HL-60/S4 treated with phorbol 12-myristate 13-acetate at 8.2 ng/mL for 4 days and 3 days (cell line): ENCODE data around the gene NAA35.
"Not testable (repeated sequence)": the region's sequence is repeated elsewhere in the genome, so short reads cannot be mapped to it uniquely, and the experiment has no call there.

Source experiments
- in situ Hi-C: fragments of 300-500 bp; cut with MboI; formaldehyde crosslinking; loops from 2 replicates; pipeline ENCODE4 v1.15.0; 2022; ENCODE audit warnings: low sequenced_read_pairs

The NAA35 gene

DNA sequence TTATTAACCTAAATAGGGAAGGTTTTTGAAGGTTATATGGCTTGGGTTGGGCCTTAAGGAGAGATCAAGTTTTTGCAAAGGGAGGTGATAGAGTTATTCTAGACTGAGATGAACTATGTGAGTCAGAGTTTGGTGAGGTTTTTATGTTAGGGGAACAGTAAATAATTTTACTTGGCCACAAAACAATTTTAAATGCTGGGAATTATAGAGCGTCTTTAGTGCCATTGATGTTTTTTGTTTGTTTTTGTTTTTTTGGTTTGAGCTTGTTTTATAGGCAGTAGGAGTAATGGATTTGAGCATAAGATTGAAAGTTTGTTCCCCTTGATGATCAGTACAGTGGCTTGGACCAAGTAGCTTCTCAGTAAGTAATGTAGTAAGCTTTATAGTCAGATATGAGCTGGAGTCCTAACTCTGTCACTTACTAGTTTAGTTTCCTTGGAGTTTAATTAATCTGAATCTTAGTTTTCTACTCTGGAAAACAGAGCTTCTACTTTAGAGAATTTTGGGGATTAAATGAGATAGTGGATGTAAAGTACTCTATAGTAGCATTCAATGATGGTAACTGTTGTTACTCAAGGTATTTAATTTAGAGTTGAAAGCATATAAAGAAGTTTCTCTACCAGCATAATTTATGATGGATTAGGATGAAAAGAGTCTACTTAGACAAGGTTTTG is 2.9 kb downstream of the NAA35 start:
- in situ Hi-C loops, result no loop called here

DNA sequence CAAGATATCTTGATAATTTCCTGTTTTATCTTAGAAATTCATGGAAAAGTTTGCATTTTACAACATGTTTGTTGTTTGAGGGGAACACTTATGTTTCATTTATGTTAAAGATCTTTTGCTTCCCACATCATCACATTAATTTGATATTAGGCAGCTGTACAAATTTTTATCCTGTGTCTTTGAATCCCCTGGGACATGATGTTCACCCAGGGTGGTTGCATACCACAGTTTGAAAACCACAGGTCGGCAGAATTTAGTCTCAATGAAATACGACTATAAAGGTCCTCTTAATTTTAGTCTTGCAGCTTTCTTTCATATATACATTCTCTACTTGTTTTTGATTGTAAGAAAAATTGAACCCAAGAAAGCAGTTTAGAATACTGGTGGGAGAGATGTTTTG is 3.7 kb downstream of the NAA35 start:
- in situ Hi-C loops, result no loop called here

DNA sequence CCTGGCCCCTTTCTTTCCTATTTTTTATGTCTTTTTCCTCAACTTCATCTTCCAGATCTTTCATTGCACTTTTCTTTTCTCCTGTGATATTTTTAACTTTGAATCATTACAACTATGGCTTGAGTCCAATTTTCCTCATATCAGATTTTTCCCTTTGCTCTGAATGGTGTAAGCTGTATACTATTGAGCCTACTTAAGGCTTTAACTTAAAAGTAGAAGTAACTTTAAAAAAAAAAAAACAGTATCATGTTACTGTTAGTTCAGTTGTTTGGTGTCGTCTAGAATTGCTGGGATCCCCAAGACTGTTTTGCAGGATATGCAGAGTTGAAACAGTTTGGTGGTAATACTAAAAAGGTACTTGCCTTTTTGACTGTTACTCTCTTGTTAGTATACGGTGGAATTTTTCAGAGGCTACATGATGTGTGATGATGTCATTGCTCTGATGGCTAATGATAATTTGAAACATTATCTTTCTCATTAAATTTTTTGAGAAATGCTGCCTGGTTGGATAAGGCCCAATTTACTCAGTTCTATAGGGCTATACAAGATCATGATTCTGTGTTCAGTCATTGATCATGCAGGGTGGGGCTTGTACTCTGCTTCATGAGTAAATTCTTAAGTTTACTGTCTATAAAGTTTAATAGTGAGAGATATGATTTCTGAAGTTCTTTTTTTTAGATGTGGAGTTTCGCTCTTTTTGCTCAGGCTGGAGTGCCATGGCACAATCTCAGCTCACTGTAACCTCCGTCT is 8.8 kb downstream of the NAA35 start:
- in situ Hi-C loops, result no loop called here

DNA sequence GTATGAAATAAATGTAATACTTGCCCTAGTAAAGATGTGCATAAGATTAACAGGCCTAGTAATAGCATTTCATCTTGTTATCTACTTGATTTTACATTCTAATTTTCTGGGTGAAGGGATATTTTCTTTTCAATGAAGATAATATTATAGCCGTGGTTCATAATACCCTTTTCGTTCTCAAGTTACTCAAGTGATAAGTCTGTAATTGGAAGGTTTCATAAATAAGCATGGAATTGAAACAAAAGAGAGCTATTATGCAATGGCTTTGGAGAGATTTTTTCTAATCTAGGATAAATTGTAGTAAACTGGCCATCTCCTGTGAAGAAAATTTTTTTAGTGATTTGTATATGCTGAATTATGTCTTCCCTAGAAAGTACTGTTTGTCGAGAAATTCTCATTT is 19.0 kb downstream of the NAA35 start:
- in situ Hi-C loops, result no loop called here

DNA sequence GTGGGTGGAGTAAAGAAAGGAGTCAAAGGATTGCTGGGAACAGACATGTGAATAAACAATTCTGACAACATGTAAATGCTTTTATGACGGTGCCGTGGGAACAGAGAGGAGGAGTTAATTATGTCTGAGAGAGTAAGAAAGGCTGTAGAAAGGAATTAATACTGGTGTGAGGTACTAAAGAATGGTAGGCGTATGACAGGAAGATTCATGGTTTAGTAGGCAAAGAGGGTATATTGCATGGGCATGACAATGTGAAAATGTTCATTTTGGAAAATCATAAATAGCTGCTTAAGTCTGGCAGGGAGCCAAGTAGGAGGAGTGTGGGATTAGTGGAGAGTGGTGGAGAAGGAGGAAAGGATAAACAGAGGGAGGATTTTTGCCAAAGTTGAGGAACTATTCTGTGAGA is 19.7 kb downstream of the NAA35 start:
- in situ Hi-C loops, result no loop called here

DNA sequence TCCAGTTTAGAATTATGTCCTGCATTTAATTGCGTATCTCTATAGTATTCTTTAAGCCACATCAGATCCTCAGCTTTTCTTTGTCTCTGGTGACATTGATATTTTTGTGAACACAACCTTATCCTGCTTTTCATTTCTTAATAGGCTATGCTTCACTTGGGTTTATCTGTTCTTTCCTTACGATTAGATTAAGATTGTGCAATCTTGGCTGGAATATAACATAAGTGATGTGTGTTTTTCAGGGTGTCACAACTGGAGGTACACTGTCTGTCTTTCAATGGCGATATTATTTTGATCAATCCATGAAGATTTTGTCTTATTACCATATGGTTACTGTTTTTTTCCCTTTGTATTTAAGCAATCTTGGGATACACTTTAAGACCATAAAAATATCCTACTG is 23.6 kb downstream of the NAA35 start:
- in situ Hi-C loops, result no loop called here

DNA sequence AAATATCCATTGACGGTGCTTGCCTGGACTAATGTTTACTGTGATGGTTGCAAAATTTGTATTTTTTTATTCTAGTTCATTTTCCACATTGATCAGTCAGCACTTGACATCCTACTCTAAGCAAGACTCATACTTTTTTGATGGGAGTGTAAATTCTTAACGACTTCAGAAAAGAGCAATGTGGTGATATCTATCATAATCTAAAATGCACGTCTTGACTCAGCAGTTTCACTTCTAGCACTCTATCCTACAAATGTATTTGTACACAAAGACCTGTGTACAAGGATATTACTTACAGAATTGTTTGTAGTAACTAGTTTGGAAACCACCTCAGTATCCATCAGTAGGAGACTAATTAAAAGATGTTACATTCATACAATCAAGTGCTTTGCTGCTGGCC is 24.0 kb downstream of the NAA35 start:
- in situ Hi-C loops, result no loop called here

DNA sequence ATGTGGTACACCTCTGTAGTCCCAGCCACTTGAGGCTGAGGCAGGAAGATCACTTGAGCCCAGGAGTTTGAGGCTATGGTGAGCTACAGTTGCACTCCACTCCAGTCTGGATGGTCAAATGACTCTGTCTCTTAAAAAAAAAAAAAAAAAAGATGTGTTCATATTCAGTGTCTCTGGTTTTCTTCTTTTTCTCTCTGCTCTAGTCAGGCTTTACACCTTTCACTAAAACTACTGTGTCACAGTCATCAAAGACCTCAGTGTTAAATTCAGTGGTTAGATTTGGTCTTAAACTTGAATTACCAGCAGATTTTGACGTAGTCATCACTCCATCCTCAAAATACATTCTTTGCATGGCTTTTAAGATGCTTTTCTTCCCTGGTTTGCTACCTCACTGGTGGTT is 28.8 kb downstream of the NAA35 start:
- in situ Hi-C loops, result no loop called here

DNA sequence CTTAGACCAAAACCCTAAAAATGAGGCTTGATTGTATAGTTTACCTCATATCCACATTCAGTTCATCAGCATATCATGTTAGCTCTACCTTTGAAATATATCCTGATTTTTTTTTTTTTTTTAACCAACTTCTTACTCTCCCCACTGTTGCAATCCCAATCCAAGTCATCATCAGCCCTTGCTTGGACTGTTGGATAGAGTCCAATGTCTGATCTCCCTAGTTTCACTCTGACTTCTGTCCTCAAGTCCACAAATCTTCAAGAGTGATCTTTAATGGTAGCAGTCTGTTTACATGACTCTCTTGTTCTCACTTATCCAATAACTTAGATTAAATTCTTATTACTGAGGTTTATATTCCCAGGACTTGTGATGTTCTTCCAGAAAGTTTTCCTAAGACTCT is 30.8 kb downstream of the NAA35 start:
- in situ Hi-C loops, result no loop called here

DNA sequence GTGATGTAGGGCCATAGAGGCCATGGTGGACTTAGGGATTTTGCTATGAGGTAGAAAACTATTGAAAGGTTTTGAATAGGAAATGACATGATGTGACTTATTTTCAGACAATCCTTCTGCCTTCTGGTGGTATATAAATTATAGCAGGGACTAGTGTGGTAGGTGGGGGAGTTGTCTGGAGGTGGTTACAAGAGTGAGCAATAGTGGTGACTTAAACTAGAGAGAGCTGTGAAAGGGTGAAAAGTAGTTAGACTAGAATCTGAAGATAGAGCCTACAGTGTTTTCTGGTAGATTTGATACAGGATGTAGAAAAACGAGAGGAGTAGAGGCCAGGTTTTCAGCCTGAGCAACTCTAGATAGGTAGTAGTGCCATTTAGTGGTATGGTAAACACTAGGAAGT is 32.3 kb downstream of the NAA35 start:
- in situ Hi-C loops, result no loop called here

DNA sequence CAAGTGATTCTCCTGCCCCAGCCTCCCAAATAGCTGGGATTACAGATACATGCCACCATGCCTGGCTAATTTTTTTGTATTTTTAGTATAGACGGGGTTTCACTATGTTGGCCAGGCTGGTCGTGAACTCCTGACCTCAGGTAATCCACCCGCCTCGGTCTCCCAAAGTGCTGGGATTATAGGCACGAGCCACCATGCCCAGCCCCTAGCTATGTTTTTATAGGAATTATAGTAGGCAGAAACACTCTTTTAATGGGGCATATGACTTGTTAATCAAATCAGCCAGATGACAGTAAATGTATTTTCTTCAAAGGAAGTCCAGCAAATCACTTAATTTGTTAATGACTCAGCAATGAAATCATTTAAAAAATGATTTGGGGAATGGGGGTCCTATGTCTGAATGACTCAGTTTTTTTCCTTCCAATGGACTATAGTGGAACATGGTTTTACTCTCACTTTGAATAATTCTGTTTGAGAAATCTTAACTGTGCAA is 33.2 kb downstream of the NAA35 start:
- in situ Hi-C loops, result not testable (repeated sequence)

DNA sequence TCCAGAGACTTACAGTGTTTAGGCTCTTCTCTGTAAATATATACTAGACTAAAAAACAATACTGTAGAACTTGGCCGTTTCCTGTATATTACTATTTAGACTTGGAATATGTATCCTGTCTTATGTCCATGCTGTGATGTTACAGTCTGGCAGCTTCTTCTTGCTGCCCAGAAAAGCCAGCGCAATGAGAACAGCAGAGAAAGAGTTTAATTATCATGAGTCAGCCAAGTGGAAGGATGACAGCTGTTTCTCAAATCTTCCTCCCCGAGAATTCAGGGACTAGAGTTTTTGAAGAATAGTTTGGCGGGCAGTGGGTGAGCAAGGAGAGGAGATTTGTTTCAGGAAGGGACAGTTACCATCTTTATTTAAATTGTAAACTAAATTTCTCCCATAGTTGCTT is 37.5 kb downstream of the NAA35 start:
- in situ Hi-C loops, result no loop called here

DNA sequence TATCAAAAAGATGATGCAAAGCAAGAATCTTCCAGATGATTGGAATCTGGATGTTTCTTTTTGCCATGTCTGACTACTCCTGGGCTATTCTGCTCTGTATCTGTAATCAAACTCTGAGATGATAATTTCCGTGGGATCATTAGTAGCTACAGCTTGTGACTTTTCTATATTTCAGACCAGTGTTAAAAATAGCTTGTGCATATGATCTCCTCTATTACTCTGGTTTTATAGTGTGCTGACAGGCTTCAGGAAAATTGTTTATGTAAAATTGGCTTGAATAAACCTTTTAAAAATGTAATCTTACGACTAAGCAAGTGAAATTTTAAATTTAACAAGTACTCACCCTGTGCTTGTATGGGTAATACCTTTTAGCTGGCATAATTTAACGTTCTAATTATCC is 40.4 kb downstream of the NAA35 start:
- in situ Hi-C loops, result no loop called here

DNA sequence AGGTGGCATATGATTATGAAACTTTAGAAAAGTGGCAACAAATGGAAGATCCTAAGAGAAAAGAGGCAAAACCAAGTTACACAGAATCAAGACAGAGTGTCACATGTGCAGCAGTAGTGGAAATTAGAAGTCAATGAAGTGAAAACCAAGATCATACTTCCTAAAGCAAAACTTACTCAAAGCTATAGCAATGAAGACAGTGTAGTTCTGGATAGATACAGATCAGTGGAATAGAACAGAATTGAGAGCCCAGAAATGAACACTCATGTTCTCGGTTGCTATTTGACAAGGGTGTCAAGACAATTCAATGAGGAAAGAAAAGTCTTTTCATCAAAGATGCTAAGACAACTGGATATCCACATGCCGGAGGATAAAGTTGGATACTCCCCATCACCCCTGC is 43.5 kb downstream of the NAA35 start:
- in situ Hi-C loops, result no loop called here

DNA sequence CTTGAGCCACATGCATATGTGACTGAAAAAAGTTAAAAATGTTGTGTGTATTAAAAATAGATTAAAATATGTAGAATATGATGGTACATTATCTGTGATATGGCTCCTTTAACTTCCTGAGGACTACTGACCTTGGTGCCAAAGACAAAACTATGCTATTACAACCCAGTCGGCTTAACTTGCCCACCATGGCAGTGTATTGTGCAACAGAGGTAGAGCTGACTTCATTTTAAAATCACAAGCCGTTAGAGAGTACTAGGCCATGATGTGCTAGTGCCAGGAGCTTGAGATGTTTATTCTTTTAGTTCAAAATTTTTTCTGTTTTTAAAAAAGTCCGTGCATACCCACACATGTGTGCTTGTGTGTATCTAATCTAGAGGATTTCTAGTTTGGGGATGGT is 46.3 kb downstream of the NAA35 start:
- in situ Hi-C loops, result no loop called here

DNA sequence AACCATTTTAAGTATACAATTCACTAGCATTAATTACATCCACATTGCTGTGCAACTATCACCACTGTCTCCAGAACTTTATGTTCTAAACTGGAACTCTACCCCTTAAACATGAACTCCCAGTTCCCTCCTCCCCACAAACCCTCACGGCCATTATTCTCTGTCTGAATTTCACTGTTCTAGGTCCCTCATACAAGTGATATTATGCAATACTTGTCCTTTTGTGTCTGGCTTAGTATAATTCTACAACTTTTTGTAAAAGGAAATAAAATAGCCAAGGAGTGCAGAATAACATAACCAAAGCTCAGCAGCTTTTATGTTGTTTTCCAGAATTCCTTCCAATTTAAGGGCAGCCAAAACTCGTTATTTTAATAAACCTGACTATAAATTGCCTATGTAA is 53.2 kb downstream of the NAA35 start:
- in situ Hi-C loops, result no loop called here

DNA sequence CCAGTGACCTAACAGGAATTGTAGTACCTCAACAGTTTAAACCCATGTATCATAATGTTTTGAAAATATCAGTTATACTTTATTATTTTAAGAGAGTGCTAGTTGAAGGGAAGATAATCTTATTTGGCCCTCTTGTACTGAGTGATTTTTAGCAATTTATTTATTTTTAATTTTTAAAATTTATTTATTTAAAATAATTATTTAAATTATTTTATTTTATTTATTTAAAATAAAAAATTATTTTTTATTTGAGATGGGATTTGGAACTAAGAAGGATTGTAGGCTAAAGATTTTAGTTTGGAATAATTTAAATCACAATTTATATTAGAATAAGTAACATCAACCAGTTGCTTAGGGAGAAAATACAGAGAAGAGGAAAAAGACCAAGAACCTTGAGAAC is 54.2 kb downstream of the NAA35 start:
- in situ Hi-C loops, result no loop called here

DNA sequence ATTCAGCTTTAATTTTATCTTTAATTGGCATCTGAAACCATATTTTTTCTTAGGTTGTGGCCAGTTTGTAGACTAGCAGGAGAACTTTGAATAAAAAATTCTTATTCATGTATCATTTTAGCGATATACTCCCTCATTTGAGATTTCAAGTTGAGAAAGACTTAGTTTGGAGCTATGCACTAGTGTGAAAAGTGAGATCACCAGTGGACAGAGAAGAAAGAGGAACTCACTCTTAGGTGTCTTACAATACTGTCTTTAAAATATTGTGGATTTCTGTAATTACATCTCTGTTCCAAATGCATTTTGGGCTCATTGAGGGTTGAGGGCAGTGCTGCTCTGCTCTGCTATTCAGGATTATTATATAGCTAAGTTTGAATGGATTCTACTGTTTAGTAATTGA is 54.7 kb downstream of the NAA35 start:
- in situ Hi-C loops, result no loop called here

DNA sequence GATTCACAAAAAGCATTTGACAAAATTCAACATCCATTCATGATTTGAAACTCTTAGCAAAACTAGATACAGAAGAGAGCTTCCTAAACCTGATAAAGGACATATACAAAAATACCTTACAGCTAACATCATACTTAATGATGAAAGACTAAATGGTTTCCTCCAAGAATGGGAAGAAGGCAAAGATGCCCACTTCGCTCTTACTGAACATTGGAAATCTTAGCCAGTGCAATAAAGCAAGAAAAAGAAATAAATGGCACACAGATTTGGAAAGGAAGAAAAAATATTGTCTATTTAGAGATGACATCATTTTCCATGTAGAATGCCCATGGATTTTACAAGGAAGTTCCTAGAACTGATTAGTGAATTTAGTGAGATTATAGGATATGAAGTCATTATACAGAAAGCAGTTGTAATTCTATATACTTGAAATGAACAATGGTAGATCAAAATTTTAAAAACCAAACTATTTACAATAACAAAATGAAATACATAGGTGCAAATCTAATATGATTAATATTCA is 64.4 kb downstream of the NAA35 start:
- in situ Hi-C loops, result no loop called here

DNA sequence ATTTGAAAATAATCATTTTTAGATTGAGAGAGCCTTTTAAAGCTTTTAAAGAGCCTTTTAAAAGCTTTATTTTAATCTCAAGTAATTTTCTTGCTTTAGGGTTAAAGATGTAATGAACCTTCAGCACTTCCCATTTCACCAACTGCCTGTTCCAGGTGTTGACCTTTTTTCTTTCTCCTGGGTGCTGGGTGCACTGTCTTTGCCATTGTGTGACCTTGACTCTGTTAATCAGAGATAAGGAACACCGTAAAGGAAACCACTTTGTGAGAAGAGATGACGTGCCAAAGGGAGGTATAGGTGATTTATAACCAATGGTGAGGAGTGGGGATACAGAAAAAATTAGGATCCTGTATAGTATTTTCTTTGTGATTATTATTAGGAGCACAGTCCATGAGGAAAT is 68.2 kb downstream of the NAA35 start:
- in situ Hi-C loops, result no loop called here

DNA sequence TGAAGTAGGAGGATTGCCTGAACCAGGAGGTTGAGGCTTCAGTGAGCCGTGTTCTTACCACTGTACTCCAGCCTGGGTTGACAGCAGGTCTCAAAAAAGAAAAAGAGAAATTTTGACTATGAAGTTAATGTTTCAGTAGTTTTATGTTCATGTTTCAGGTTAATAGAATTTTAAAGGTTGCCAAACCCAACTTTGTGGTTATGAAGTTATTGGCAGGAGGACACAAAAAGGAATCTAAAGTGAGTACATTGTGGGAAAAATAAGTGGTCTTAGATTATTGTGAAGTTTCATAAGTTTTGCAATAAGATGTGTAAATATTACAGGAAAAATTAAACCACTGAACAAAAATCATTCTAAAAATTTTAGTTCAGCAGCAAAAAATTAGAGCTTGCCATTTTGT is 79.8 kb downstream of the NAA35 start:
- in situ Hi-C loops, result no loop called here

DNA sequence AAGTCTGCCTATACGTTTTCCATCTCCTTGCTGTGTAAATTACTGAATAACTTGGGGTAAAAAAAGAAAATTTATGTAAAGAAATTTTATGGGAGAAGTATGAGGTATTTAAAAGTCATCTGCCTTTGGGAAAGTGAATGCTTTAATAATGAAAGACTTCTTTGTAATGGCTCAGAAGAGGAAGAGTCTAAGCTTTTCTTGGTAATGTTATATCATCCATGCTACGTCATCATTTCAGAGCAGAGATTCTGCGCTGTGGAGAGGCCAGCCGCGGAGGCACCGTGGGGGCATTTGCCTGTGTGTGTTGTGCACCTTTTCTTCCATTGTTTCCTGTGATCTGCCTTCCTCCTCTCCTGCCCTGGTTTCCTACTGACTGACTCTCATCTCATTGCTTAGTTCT is 80.2 kb downstream of the NAA35 start:
- in situ Hi-C loops, result no loop called here
